HepG2 (cell line): ENCODE data around the gene FHIT. TPM values are rescaled to one million over a fixed set of nuclear protein-coding genes. Genes with fewer than 3 reads are reported as not detected.

Experiments
- E2F2 ChIP-seq: sonication (generic); formaldehyde crosslinking; IDR thresholded peaks from 2 replicates; pipeline ENCODE4 v1.4.0; 2020; ENCODE audit warnings: missing genetic modification reagents, borderline replicate concordance
- FOXK1 ChIP-seq: sonication (generic); formaldehyde crosslinking; IDR thresholded peaks from 2 replicates; pipeline ENCODE4 v1.4.0; 2020; ENCODE audit warnings: low read depth, missing genetic modification reagents, borderline replicate concordance
- GFI1 ChIP-seq: sonication (generic); formaldehyde crosslinking; IDR thresholded peaks from 2 replicates; pipeline ENCODE4 v1.5.0; 2020; ENCODE audit warnings: missing genetic modification reagents, mild to moderate bottlenecking, borderline replicate concordance
- GLI4 ChIP-seq: sonication (generic); formaldehyde crosslinking; IDR thresholded peaks from 2 replicates; pipeline ENCODE4 v1.5.1; 2020; ENCODE audit warnings: missing genetic modification reagents, mild to moderate bottlenecking, moderate library complexity, borderline replicate concordance
- HMG20B ChIP-seq: conservative IDR thresholded peaks from 2 replicates; pipeline ENCODE4 v1.6.1; 2016; ENCODE audit warnings: missing genetic modification reagents, missing compliant biosample characterization
- KDM1A ChIP-seq: IDR thresholded peaks from 2 replicates; pipeline ENCODE4 v1.6.1; 2016; ENCODE audit warnings: missing compliant biosample characterization
- KDM2A ChIP-seq: sonication (generic); formaldehyde crosslinking; IDR thresholded peaks from 2 replicates; pipeline ENCODE4 v1.4.0; 2020; ENCODE audit warnings: low read depth, missing genetic modification reagents, borderline replicate concordance
- MAFK ChIP-seq, 2 experiments: IDR thresholded peaks in 1 of 2; conservative IDR thresholded peaks in 1 of 2; 2 replicates each; pipeline ENCODE4 v1.6.1; 2011; ENCODE audit warnings: improper control_type of control experiment in 2 of 2, low read length in 2 of 2
- MZF1 ChIP-seq: sonication (generic); formaldehyde crosslinking; IDR thresholded peaks from 2 replicates; pipeline ENCODE4 v1.8.1; 2023; ENCODE audit warnings: mild to moderate bottlenecking, missing genetic modification reagents, borderline replicate concordance
- NONO ChIP-seq, 2 experiments: fragments of 450-650 bp in 1 of 2; sonication (generic) in 1 of 2; formaldehyde crosslinking in 1 of 2; IDR thresholded peaks in 1 of 2; conservative IDR thresholded peaks in 1 of 2; 2 replicates each; pipeline versions ENCODE4 v1.6.1 to v1.8.0; 2017 to 2022; ENCODE audit warnings: mild to moderate bottlenecking in 1 of 2, missing genetic modification reagents in 1 of 2, moderate library complexity in 1 of 2
- NR2C2 ChIP-seq: sonication (generic); formaldehyde crosslinking; IDR thresholded peaks from 2 replicates; pipeline ENCODE4 v1.4.0; 2020; ENCODE audit warnings: missing genetic modification reagents, mild to moderate bottlenecking, moderate library complexity, borderline replicate concordance
- SAFB2 ChIP-seq: sonication (generic); formaldehyde crosslinking; IDR thresholded peaks from 2 replicates; pipeline ENCODE4 v1.5.1; 2020; ENCODE audit warnings: missing genetic modification reagents, low read depth, mild to moderate bottlenecking, borderline replicate concordance
- SALL2 ChIP-seq: sonication (generic); formaldehyde crosslinking; IDR thresholded peaks from 2 replicates; pipeline ENCODE4 v1.8.1; 2023; ENCODE audit warnings: mild to moderate bottlenecking, missing genetic modification reagents, inconsistent platforms
- SRF ChIP-seq: IDR thresholded peaks from 2 replicates; pipeline ENCODE4 v1.6.1; 2011; ENCODE audit warnings: mild to moderate bottlenecking, low read depth, low read length, moderate library complexity
- TEAD2 ChIP-seq: sonication (generic); formaldehyde crosslinking; IDR thresholded peaks from 2 replicates; pipeline ENCODE4 v1.9.0; 2021; ENCODE audit warnings: missing genetic modification reagents
- ZBTB26 ChIP-seq: IDR thresholded peaks from 2 replicates; pipeline ENCODE4 v1.6.1; 2016; ENCODE audit warnings: missing compliant biosample characterization, missing genetic modification reagents, borderline replicate concordance
- ZFY ChIP-seq: sonication (generic); formaldehyde crosslinking; IDR thresholded peaks from 2 replicates; pipeline ENCODE4 v1.4.0; 2020; ENCODE audit warnings: missing genetic modification reagents
- ZKSCAN8 ChIP-seq: IDR thresholded peaks from 2 replicates; pipeline ENCODE4 v1.6.1; 2016; ENCODE audit warnings: borderline replicate concordance, missing genetic modification reagents, missing compliant biosample characterization
- ZNF17 ChIP-seq: sonication (generic); formaldehyde crosslinking; IDR thresholded peaks from 2 replicates; pipeline ENCODE4 v1.5.0; 2020; ENCODE audit warnings: mild to moderate bottlenecking, missing genetic modification reagents
- ZNF275 ChIP-seq: sonication (generic); formaldehyde crosslinking; IDR thresholded peaks from 2 replicates; pipeline ENCODE4 v1.8.0; 2022; ENCODE audit warnings: missing genetic modification reagents, mild to moderate bottlenecking, inconsistent platforms, borderline replicate concordance
- ZNF441 ChIP-seq: sonication (generic); formaldehyde crosslinking; IDR thresholded peaks from 2 replicates; pipeline ENCODE4 v1.7.0; 2021; ENCODE audit warnings: missing genetic modification reagents, borderline replicate concordance
- ZNF629 ChIP-seq: sonication (generic); formaldehyde crosslinking; conservative IDR thresholded peaks from 2 replicates; pipeline ENCODE4 v1.5.0; 2020; ENCODE audit warnings: missing genetic modification reagents
- ZNF691 ChIP-seq: sonication (generic); formaldehyde crosslinking; IDR thresholded peaks from 2 replicates; pipeline ENCODE4 v1.4.0; 2020; ENCODE audit warnings: missing genetic modification reagents, low read depth, mild to moderate bottlenecking, borderline replicate concordance
- ZNF75D ChIP-seq: sonication (generic); formaldehyde crosslinking; IDR thresholded peaks from 2 replicates; pipeline ENCODE4 v1.8.1; 2023; ENCODE audit warnings: missing genetic modification reagents, mild to moderate bottlenecking, borderline replicate concordance
- polyA plus RNA-seq, 8 experiments: library from polyadenylated mRNA; depleted of rRNA in 3 of 8; stranded (reverse) in 7 of 8; unstranded in 1 of 8; fragments of >200 nt; fragmentation: Illumina TruSeq in 4 of 8; extraction: Trizol in 4 of 8; gene quantifications; 2 replicates each; pipeline versions ENCODE4 v1.2.1 to v1.2.3, GENCODE V29; 2011 to 2016; ENCODE audit warnings: low read depth in 4 of 8, missing spikeins in 1 of 8, mixed read lengths in 1 of 8; ENCODE audit not compliant: insufficient read depth in 1 of 8
- total RNA-seq, 5 experiments: library from RNA; depleted of rRNA; stranded (reverse); fragments of >200 nt; fragmentation: Illumina TruSeq; extraction: Trizol; gene quantifications; 2 replicates each; pipeline ENCODE4 v1.2.3, GENCODE V29; 2016; ENCODE audit warnings: low read depth in 1 of 5

The FHIT gene
- total and polyA plus RNA-seq, 2 of the 13 experiments (the other 11 are each of a cell fraction or from before 2014, with no cell fraction given), result 4.0 to 4.6 TPM

GRCh38 chr3:59798372-59799086, 1452.7 kb downstream of the FHIT start (continued):
- TF ChIP-seq KDM1A, result peak; percentile 79; the same call in 1 of the 2 replicates
- no peak for TF ChIP-seq SRF
- no peak for TF ChIP-seq GLI4
- TF ChIP-seq NONO (IDR thresholded peaks at IDR 0.05), result no peak
- 0 out of 2 replicates have a peak, but pooled peaks have one; percentile 29 for TF ChIP-seq NONO (CRISPR knock-in tag; conservative IDR thresholded peaks at IDR 0.05)
- no peak for TF ChIP-seq ZFY (CRISPR knock-in tag)
- peak; percentile 49; the same call in 1 of the 2 replicates for TF ChIP-seq FOXK1 (CRISPR knock-in tag)
- no peak for TF ChIP-seq ZNF17 (CRISPR knock-in tag)
- TF ChIP-seq ZNF275 (CRISPR knock-in tag), result no peak
- peak; percentile 30 to 60 for TF ChIP-seq MAFK (conservative IDR thresholded peaks at IDR 0.05 in 1 of 2, IDR thresholded peaks at IDR 0.05 in 1 of 2; ENCODE audit: low read length in 2 of 2)
- no peak for TF ChIP-seq MZF1
- TF ChIP-seq NR2C2 (CRISPR knock-in tag), result no peak
- TF ChIP-seq ZNF75D, result no peak
- TF ChIP-seq SAFB2, result no peak
- no peak for TF ChIP-seq ZBTB26 (CRISPR knock-in tag)
- TF ChIP-seq ZNF629 (CRISPR knock-in tag), result peak; percentile 87
- TF ChIP-seq E2F2 (CRISPR knock-in tag), result no peak
- peak; percentile 87 for TF ChIP-seq HMG20B
- no peak for TF ChIP-seq ZNF691
- TF ChIP-seq KDM2A (CRISPR knock-in tag), result no peak
- peak; percentile 73; the same call in 1 of the 2 replicates for TF ChIP-seq ZKSCAN8
- no peak for TF ChIP-seq TEAD2 (CRISPR knock-in tag)
- TF ChIP-seq SALL2 (CRISPR knock-in tag), result no peak
- TF ChIP-seq ZNF441, result no peak
- TF ChIP-seq GFI1 (CRISPR knock-in tag), result peak; percentile 70
